Measurements from ENCODE around the gene DPP10.

DNA sequence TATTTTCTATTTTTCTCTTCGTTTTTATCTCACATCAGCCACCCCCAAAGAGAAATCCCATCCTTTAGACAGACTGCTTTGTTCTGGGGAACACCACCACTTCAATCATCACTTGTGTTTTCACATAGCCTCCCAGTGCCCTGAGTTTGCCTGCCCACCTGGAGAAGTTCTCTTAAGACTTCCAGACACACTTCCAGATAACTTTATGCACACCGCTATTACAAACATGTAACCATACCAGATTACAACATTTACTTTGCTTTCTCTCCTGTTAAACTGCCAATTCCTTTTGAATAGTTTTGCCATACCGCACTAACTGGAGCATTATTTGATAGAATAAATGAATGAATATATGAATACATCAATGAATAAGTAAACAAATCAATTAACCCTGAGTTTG is 1353.6 kb downstream of the DPP10 start:
- TF ChIP-seq, protein P1, sequence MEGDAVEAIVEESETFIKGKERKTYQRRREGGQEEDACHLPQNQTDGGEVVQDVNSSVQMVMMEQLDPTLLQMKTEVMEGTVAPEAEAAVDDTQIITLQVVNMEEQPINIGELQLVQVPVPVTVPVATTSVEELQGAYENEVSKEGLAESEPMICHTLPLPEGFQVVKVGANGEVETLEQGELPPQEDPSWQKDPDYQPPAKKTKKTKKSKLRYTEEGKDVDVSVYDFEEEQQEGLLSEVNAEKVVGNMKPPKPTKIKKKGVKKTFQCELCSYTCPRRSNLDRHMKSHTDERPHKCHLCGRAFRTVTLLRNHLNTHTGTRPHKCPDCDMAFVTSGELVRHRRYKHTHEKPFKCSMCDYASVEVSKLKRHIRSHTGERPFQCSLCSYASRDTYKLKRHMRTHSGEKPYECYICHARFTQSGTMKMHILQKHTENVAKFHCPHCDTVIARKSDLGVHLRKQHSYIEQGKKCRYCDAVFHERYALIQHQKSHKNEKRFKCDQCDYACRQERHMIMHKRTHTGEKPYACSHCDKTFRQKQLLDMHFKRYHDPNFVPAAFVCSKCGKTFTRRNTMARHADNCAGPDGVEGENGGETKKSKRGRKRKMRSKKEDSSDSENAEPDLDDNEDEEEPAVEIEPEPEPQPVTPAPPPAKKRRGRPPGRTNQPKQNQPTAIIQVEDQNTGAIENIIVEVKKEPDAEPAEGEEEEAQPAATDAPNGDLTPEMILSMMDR (IDR thresholded peaks at IDR 0.05): no peak
- no peak for TF ChIP-seq POLR2AphosphoS5 (IDR thresholded peaks at IDR 0.05; ENCODE audit: low read depth, low read length)
